Activated effector memory CD4-positive, alpha-beta T cell treated with Interleukin-2 at 50 U/mL for 16 hours (primary cell): ENCODE data around the gene ASGR2.
"Not testable (repeated sequence)": the region's sequence is repeated elsewhere in the genome, so short reads cannot be mapped to it uniquely, and the experiment has no call there.

Experiments
- DNase-seq: peaks from one replicate; pipeline ENCODE4 v3.0.0-alpha.2; 2020

ASGR2 gene

DNA sequence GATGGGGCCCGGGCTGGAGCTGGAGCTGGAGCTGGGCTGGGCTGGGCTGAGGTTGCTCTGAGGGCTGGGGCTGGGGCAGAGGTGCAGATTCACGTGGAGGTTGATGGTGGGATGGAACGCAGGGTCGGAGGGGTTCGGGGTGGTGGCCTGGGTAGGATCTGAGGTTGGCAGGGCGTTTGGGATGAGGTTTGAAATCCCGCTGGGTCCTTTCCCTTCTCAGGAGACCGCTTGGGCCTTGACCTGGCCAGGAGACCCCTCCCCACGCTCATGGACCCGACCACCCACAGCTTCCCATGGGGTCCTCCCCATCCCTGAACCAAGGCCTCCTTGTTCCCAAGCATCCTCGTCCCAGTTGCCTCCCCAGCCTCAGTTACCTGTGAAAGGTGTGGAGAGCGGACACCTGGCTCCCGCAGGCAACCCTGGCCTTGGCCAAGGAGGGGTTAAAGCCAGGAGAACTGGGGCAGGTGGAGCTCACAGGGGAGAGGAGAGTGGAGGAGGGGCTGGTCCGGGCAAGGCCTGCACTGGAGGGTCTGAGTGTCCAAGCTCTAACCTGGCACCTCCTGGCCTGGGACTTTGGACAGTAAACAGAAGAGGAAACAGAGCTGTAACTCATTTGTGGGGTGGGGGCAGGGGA is at the start of gene ASGR2:
ASGR2 (minus strand) TSS at position 582 of the 634 bp plus-strand sequence. CDS start 582 bp downstream, outside the sequence.
- no peak for DNase-seq

- not testable (repeated sequence) for DNase-seq
Measured at GRCh38 chr17:7159571-7159970, 44.9 kb upstream of the ASGR2 start.

- DNase-seq: not testable (repeated sequence)
Measured at GRCh38 chr17:7158424-7158823, 43.8 kb upstream of the ASGR2 start.

GRCh38 chr17:7156342-7156940 is 41.8 kb upstream of the ASGR2 start:
- no peak for DNase-seq

DNA sequence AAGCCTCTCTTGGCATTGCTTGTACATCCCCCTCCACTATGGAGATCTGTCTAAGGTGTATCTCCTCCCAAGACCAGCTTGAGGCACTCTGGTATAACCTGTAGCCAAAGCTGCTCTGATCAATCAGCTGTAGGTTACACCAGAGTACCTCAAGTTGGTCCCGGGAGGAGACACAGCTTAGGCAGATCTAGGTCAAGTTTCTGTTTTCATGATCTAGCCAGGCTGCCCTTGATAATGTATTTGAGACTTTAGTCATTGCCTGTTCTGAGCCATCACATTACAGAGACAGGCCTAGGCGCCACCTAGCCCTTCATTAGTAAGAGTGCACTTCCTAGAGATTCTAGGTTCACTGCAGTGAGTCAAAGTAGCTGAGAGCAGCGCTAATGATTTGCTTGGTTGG is 33.1 kb upstream of the ASGR2 start:
- DNase-seq: no peak

DNA sequence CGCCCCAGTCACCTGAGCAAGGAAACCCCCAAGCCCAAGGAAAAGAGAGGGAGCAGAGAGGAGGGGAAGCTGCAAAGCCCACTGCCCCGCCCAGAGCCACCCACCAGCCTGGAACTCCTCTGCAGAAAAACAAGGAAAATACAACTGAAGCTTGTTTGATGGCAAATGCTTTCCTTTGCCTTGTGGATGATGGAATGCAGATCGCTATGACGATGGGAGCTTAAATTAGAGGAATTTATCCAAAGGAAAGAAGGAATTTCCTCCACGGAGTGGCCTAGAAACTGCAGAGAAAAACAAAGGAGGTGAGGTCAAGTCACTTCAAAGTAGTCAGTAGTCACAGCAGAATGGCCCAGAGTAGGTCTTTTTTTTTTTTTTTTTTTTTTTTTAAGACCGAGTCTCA is 31.5 kb upstream of the ASGR2 start:
- no peak for DNase-seq

DNA sequence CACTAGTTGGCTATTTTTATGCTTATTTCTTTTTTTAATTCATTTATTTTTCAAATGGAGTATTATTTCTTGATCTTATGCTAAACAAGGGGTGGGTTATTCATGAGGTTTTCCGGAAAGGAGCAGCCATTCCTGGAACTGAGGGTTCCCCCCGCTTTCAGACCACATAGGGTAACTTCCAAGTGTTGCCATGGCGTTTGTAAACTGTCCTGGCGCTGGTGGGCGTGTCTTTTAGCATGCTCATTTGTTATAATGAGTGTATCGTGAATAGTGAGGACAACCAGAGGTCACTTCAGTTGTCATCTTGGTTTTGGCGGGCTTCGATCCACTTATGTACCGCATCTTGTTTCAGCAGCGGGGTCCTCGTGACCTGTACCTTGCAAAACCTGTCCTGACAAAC is 29.6 kb upstream of the ASGR2 start:
- no peak for DNase-seq

DNA sequence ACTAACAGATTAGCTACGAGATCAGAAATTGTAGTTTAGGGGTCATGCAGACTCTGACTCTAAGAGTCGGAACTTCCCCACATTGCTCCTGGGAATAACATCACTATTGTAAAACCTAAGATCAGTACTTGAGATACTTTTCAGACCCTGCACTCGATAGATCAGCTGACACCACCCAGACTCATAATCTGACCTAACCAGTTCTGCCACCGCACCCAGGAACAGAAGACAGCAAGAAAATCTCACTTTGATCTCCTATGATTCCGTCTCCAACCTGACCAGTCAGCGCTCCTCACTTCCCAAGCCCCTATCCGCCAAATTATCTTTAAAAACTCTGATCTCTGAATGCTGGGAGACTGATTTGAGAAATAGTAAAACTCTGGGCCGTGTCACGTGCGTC is 27.2 kb upstream of the ASGR2 start:
- DNase-seq: no peak

DNA sequence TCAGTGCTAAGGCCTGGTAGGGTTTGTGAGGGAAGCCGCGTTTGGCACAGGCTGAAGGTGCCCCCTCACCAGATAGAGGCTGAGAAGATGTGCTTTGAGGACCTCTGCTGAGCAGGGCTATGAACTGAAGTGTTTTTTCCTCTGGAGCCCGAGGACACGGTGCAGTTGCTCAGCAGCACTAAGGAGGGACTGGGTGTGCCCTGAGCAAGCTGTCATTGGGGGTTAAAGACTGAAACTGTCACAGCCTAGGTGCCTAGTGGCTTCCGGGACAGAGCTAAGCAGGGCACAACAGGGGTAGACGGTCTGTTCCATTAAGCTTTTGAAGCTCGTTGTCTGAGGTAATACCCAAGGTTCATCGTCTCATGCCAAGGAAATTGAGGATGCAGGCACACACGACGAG is 24.8 kb upstream of the ASGR2 start:
- no peak for DNase-seq

- no peak for DNase-seq
Measured at GRCh38 chr17:7138800-7139381, 24.3 kb upstream of the ASGR2 start.

DNA sequence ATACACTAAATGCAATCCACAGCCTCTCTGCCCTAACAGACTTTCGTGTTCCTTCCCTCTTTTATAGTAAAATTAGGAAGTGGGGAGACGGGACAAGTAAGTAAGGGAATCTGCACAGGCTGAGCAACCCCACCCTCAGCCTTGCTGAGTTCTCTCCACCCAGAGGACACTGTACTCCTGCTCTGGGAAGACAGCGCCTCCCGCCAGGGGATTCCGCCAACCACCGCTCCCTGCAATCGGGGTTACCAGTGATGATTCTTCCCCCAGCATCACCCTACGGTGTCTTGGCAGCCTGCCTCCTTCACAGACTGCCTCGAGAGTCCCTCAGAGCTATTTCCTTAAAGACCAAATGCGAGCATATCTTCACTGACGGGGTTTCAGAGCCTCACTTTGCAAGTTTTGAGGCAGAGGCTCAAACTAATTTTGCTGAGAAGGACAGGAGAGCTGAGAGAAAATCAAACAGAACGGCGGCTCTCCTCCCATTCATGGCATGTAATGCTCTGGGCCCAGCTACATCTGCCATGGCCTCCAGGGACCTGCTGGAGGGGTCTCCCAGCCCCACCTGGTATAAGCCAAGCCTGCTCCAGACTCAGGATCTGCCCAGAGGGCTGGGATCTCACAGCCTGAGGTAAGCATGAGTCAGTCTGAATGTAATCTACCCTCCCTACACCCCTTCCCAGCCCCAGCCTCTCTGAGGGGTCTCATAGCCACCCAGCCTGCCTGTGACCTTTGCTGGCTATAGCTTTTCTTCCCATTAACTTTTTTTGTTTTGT is 22.7 kb upstream of the ASGR2 start:
- no peak for DNase-seq

GRCh38 chr17:7136266-7136877 is 21.8 kb upstream of the ASGR2 start:
- DNase-seq: peak; percentile 58

GRCh38 chr17:7133916-7134315 is 19.3 kb upstream of the ASGR2 start:
- DNase-seq: no peak

DNA sequence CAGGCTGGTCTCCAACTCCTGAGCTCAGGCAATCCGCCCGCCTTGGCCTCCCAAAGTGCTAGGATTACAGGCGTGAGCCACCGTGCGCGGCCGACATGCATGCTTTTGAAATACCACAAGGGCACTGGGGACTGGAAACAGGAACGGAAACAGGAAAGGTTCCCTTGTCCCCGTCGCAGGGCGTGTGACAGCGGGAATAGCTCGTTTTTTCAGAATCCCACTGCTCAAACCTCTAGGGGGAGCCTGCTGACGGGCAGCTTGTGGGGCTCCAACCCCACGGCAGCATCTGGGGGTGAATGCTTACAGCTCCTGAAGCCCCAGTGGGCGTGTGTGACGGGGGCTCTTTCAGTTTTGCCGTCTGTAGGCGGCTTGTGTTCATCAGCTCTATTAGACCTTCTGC is 18.8 kb upstream of the ASGR2 start:
- DNase-seq: peak; percentile 18

DNA sequence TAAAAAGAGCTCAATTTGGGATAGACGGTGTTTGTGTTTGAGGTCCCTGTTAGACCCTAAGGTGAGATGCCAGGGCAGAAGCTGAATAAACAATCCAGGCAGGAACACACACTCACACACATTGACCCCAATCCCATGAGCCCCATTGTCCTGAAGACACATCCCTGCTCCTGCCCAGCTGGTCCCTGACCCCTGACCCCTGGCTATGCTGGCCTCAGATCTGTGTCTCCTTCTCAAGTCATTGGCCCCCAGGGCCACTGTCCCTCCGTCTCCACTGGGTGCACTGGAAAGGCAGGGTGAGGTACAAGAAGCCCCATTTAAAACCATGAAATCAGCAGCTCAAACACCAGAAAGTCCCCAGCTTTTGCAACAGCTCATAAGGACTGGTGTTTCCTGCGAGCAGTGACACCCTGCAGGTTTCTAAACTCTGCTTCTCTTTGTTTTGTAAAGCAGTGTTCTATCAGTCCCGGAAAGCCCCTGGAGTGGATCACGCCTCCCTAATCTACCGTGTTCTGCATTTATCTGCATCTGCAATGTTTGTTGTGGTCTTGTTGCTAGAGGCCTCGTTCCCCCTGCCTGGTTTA is 18.0 kb upstream of the ASGR2 start:
- DNase-seq: peak; percentile 22

- no peak for DNase-seq
Measured at GRCh38 chr17:7131423-7131791, 16.8 kb upstream of the ASGR2 start.

GRCh38 chr17:7130621-7131422 is 16.2 kb upstream of the ASGR2 start:
- DNase-seq: no peak

GRCh38 chr17:7129311-7129710 is 14.7 kb upstream of the ASGR2 start:
- DNase-seq: no peak

- DNase-seq: no peak
Measured at GRCh38 chr17:7128160-7128559, 13.5 kb upstream of the ASGR2 start.

DNA sequence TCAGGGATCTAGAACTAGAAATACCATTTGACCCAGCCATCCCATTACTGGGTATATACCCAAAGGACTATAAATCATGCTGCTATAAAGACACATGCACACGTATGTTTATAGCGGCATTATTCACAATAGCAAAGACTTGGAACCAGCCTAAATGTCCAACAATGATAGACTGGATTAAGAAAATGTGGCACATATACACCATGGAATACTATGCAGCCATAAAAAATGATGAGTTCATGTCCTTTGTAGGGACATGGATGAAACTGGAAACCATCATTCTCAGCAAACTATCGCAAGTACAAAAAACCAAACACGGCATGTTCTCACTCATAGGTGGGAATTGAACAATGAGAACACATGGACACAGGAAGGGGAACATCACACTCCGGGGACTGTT is 12.9 kb upstream of the ASGR2 start:
- not testable (repeated sequence) for DNase-seq

GRCh38 chr17:7126386-7126785 is 11.8 kb upstream of the ASGR2 start:
- not testable (repeated sequence) for DNase-seq

- DNase-seq: no peak
Measured at GRCh38 chr17:7124923-7125322, 10.3 kb upstream of the ASGR2 start.
